ENCODE measurements around the gene ZNF268.
"Not testable (repeated sequence)": the region's sequence is repeated elsewhere in the genome, so short reads cannot be mapped to it uniquely, and the experiment has no call there.

ZNF268 gene

GRCh38 chr12:133227281-133227852 is 46.1 kb downstream of the ZNF268 start:
- DNase-seq (ENCODE audit: low spot score), result no peak

GRCh38 chr12:133231001-133231400 is 49.7 kb downstream of the ZNF268 start:
- no peak for DNase-seq (ENCODE audit: low spot score)

- no peak for DNase-seq (ENCODE audit: low spot score)
Measured at GRCh38 chr12:133233006-133233405, 51.7 kb downstream of the ZNF268 start.

GRCh38 chr12:133233993-133234564 is 52.8 kb downstream of the ZNF268 start:
- no peak for DNase-seq (ENCODE audit: low spot score)

GRCh38 chr12:133234971-133235370 is 53.7 kb downstream of the ZNF268 start:
- no peak for DNase-seq (ENCODE audit: low spot score)

- no peak for DNase-seq (ENCODE audit: low spot score)
Measured at GRCh38 chr12:133235401-133236112, 54.3 kb downstream of the ZNF268 start, which contains the start of gene ANHX. TSS of gene ANHX (minus strand) at chr12:133235877. CDS start at chr12:133234356, 1,521 bp downstream.

- DNase-seq (ENCODE audit: low spot score), result no peak
Measured at GRCh38 chr12:133236144-133236543, 54.8 kb downstream of the ZNF268 start.

GRCh38 chr12:133236556-133236955 is 55.3 kb downstream of the ZNF268 start:
- no peak for DNase-seq (ENCODE audit: low spot score)

GRCh38 chr12:133251732-133252131 is 70.4 kb downstream of the ZNF268 start:
- DNase-seq (ENCODE audit: low spot score), result no peak

- DNase-seq (ENCODE audit: low spot score), result not testable (repeated sequence)
Measured at GRCh38 chr12:133255833-133256232, 74.5 kb downstream of the ZNF268 start.

- no peak for DNase-seq (ENCODE audit: low spot score)
Measured at GRCh38 chr12:133256321-133256720, 75.0 kb downstream of the ZNF268 start.

- no peak for DNase-seq (ENCODE audit: low spot score)
Measured at GRCh38 chr12:133264173-133264572, 82.9 kb downstream of the ZNF268 start.
